GM20000 (cell line): ENCODE data around the gene ARPC1A.
"Not testable (repeated sequence)": the region's sequence is repeated elsewhere in the genome, so short reads cannot be mapped to it uniquely, and the experiment has no call there.

Source experiments
- DNase-seq: peaks from one replicate; pipeline ENCODE4 v3.0.0; 2012; ENCODE audit warnings: low spot score
- CTCF ChIP-seq: IDR thresholded peaks from 2 replicates; pipeline ENCODE4 v1.5.1; 2012; ENCODE audit warnings: mild to moderate bottlenecking, control low read depth; ENCODE audit errors: extremely low read depth, missing control alignments

Gene ARPC1A

DNA sequence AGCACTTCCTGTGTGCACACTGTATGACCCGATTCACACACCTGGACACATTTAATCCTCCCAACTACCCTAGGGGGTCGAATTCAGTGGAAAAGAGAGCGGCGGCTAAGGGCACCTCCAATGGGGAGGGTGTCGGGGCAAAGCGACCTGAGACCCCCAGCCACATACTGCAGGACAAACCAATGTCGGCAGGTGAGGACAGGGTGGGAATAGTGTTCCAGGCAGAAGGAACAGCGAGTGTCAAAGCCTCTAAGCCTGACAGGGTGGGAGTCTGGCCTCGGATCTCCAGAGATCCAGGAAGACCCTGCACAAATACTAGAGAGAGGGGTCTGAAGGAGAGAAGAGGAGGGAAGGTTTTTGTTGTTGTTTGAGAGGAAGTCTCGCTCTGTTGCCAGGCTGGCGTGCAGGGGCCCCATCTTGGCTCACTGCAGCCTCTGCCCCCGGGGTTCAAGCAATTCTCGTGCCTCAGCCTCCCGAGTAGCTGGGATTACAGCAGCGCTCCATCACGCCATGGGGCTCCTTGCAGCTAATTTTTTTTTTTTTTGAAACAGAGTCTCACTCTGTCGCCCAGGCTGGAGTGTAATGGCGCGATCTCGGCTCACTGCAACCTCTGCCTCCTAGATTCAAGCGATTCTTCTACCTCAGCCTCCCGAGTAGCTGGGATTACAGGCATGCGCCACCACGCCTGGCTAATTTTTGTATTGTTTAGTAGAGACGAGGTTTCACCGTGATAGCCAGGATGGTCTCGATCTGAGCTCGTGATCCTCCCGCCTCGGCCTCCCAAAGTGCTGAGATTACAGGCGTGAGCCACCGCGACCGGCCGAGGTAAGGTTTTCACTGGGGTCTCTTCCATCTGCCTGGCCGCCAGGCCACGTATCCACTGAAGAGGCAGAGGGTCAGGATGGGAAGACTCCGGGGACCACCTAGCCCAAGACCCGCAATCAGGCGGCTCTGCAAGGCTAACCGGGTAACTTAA lies 47.7 kb downstream of the ARPC1A start:
- DNase-seq: no peak
- TF ChIP-seq CTCF: no peak

DNA sequence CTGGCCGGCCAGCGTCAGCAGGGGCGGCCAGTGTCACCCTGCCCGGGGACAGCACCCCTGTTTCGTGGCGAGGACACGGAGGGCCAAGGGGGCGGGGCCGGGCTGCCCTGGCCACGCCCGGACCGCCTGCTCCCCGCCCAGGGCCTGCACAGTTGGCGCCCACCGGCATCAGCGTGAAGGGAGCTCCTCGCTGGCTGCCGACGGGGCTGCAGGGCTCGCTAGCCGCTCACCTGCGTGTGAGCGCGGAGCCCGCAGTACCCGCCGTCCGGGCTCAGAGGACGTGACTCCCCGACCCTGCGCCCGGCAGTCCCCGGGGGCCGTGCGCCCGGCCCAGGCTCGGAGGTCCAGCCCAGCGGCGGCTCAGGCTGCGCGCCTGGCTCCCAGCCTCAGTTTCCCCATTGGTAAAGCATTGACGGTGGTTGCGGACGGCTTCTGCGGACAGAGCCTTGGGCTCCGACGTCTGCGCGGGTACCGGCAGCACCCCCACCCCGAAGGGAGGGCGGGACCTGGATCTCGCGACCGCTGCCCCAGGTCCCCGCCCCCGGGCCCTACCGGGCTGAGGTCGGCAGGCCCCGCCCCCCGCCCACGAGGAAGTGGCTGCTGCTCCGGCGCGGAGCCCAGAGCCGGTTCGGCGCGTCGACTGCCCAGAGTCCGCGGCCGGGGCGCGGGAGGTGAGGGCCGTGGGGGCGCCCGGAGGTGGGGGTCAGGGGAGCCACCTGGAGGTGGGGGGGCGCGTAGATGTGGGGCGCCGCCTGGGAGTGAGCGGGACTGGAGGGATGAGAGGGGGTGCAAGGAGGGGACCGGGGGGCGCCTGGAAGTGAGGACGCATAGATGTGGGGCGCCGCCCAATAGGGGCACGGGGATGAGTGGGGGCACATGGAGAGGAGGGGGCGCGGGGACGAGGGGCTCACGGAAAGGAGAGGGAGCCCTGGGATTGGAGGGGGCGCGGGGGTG lies 48.7 kb downstream of the ARPC1A start, which contains the start of gene ARPC1B:
ARPC1B (plus strand) TSS at position 620 of the 954 bp plus-strand sequence. CDS start 10,985 bp downstream, outside the sequence.
- TF ChIP-seq CTCF: no peak
- peak; percentile 99 for DNase-seq

DNA sequence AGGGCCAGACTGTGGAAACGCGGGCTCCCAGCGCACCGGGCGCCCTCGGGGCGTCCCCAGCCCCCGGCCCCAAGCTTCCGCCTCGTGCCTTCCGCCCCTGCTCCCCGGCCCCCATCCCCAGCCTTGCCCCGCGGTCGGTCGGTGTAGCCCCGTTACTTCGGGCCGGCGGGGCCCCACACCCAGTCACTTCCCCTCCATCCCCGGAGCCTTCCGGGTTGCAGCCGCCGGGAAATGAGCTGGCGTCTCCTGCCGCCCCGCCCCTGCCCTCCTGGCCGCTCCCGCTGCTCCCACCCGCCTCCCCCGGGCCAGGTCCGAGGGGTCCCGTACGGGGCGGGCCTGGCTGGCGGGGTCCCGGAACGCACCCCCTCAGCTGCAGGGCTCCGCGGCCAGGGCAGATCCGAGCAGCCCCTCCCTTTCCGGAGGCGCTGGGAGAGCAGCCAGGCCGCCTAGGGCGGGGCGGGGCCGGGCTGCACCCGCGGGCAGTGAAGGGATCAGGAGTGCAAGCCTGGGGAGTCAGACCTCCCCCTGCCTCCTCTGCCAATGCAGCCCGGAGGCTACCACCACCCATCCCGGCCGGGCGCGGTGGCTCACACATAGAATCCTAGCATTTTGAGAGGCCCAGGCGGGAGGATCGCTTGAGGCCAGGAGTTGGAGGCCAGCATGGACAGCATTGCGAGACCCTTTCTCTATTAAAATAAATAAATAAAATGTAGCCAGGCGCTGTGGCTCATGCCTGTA lies 49.5 kb downstream of the ARPC1A start:
- DNase-seq: peak; percentile 87

GRCh38 chr7:99379043-99379577 lies 53.4 kb downstream of the ARPC1A start:
- TF ChIP-seq CTCF: no peak
- DNase-seq: peak; percentile 63

More for the DNA sequence above, 49.5 kb downstream of the ARPC1A start:
- no peak for TF ChIP-seq CTCF

GRCh38 chr7:99379693-99380031 lies 54.0 kb downstream of the ARPC1A start:
- not testable (repeated sequence) for DNase-seq

- no peak for TF ChIP-seq CTCF
- peak; percentile 78 for DNase-seq
These were observed 54.5 kb downstream of the ARPC1A start for GRCh38 chr7:99380032-99380822.
